Spinal cord (tissue), 10 donors: ENCODE measurements around the gene MCF2. TPM values are rescaled to one million over a fixed set of nuclear protein-coding genes. Genes with fewer than 3 reads are reported as not detected.

Experiments
- DNase-seq, 6 donors: peaks; one replicate each; pipeline versions ENCODE4 v3.0.0 to v3.0.0-alpha.2; 2013 to 2015; ENCODE audit warnings: low spot score in 6 of 6, low read depth in 4 of 6
- H3K27ac ChIP-seq: one replicate; pipeline ENCODE4 v1.5.1; 2013; ENCODE audit warnings: low read depth, low read length, control low read depth
- H3K27me3 ChIP-seq: one replicate; pipeline ENCODE4 v1.6.1; 2013; ENCODE audit warnings: low read length; ENCODE audit not compliant: control insufficient read depth, insufficient read depth
- H3K36me3 ChIP-seq: one replicate; pipeline ENCODE4 v1.6.1; 2013; ENCODE audit warnings: low read length; ENCODE audit not compliant: control insufficient read depth, insufficient read depth
- H3K4me1 ChIP-seq: one replicate; pipeline ENCODE4 v1.6.1; 2013; ENCODE audit warnings: low read length; ENCODE audit not compliant: control insufficient read depth, insufficient read depth
- H3K4me3 ChIP-seq: one replicate; pipeline ENCODE4 v1.5.1; 2013; ENCODE audit warnings: low read depth, low read length, control low read depth
- H3K9me3 ChIP-seq: one replicate; pipeline ENCODE4 v1.6.1; 2013; ENCODE audit warnings: low read length; ENCODE audit not compliant: control insufficient read depth, insufficient read depth
- WGBS: methylation state at CpG from one replicate; pipeline ENCODE4 v1.1.5; 2013; ENCODE audit warnings: missing lambda C conversion rate; ENCODE audit not compliant: insufficient coverage; 5-methylcytosine and 5-hydroxymethylcytosine counted together
- polyA plus RNA-seq, 2 donors: library from polyadenylated mRNA; unstranded; fragments of 120-200 nt; gene quantifications; one replicate each; pipeline ENCODE4 v1.2.1, GENCODE V29; 2013; ENCODE audit not compliant: insufficient read length in 2 of 2
- total RNA-seq, 2 donors: library from RNA; depleted of rRNA in 1 of 2; stranded (reverse); fragments of 120-200 nt in 1 of 2; fragments of >200 nt in 1 of 2; gene quantifications; one replicate each; pipeline versions ENCODE4 v1.2.3 to v1.2.4, GENCODE V29; 2013 to 2014
- donor health status: healthy.

The MCF2 gene
- total and polyA plus RNA-seq, 4 donors: 5.3 to 26.2 (median 13.3) TPM

DNA sequence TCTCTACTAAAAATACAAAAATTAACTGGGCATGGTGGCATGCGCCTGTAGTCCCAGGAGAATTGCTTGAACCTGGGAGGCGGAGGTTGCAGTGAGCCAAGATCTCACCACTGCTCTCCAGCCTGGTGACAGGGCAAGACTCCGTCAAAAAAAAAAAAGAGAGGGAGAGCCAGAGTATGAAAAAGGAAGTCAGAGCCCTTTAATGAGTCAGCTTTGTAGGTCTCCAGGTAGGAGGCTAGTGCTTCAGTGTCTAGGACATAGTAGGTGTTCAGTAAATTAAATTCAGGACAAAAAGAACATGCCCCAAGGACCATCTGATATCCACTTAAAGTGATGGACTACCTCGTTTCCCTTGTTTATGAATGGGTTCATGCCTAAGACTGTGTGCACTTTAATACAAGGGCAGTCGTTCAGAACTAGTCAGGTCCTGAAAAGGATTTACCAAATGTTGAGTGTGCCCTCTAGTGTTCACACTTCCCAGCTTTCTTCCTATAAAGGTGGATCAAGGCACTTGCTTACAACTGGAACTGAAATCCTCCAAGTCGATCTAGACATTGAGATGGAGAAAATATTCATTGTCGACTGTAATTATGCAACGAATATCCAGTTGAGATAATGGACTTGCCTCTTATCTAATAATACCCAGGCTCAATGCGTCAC lies 148.5 kb downstream of the MCF2 start:
- peak; percentile 17 to 91 (median 42) for DNase-seq
- no peaks in the 10 kb centered on the region for H3K9me3 ChIP-seq
- H3K4me3 ChIP-seq: no peak overlapping the region
- H3K4me1 ChIP-seq: no peaks in the 10 kb centered on the region
- peaks cover 8% of the 10 kb centered on the region for H3K27me3 ChIP-seq
- H3K27ac ChIP-seq: no peak overlapping the region
- 42% methylated on average over 6 of the region's 9 CpGs for WGBS
- H3K36me3 ChIP-seq: no peaks in the 10 kb centered on the region

- no peak for DNase-seq
- Histone ChIP-seq H3K4me3 (no peak overlapping the region), H3K4me1 (no peaks in the 10 kb centered on the region), H3K27me3 (peaks cover 8% of the 10 kb centered on the region), H3K27ac (no peak overlapping the region), H3K9me3 (no peaks in the 10 kb centered on the region), H3K36me3 (no peaks in the 10 kb centered on the region)
- WGBS: 62% methylated on average over 24 of the region's 26 CpGs
Observed at GRCh38 chrX:139554991-139555675, 152.8 kb downstream of the MCF2 start.

DNA sequence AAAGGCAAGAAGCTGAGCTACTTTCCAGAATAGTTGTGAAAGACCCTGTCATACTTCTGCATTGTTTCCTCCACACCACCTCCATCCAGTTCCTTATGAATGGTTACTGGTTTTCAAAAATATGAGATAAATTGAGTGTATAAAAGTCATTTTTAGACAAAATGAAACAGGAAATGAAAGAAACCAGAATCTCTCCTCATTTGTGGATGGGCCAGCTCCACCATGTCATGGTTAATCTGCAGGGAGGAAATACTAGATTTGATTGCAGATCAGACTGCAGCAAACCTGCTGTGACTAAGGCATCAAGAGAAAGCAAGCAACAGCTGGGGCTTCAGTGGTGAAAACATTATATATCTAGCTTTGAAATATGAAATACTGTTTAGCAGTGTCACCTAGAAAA lies 153.6 kb downstream of the MCF2 start:
- H3K4me1 ChIP-seq: no peaks in the 10 kb centered on the region
- no peaks in the 10 kb centered on the region for H3K9me3 ChIP-seq
- H3K36me3 ChIP-seq: no peaks in the 10 kb centered on the region
- H3K4me3 ChIP-seq: no peak overlapping the region
- no peak overlapping the region for H3K27ac ChIP-seq
- DNase-seq: no peak
- peaks cover 8% of the 10 kb centered on the region for H3K27me3 ChIP-seq

- H3K9me3 ChIP-seq: no peaks in the 10 kb centered on the region
- peaks cover 2% of the 10 kb centered on the region for H3K27me3 ChIP-seq
- no peak overlapping the region for H3K27ac ChIP-seq
- H3K4me3 ChIP-seq: no peak overlapping the region
- WGBS: no CpG with 5 or more reads among the region's 3 CpGs
- no peaks in the 10 kb centered on the region for H3K4me1 ChIP-seq
- DNase-seq: no peak
- H3K36me3 ChIP-seq: no peaks in the 10 kb centered on the region
Observed at GRCh38 chrX:139544591-139544990, 163.4 kb downstream of the MCF2 start.

- Histone ChIP-seq H3K36me3 (no peaks in the 10 kb centered on the region), H3K4me3 (no peak overlapping the region), H3K9me3 (no peaks in the 10 kb centered on the region), H3K4me1 (no peaks in the 10 kb centered on the region), H3K27ac (no peak overlapping the region), H3K27me3 (peaks cover 2% of the 10 kb centered on the region)
- DNase-seq: no peak
- WGBS: 100% methylated on average over 1 of the region's 4 CpGs
Observed at GRCh38 chrX:139543920-139544319, 164.0 kb downstream of the MCF2 start.

- H3K4me3 ChIP-seq: no peak overlapping the region
- H3K27me3 ChIP-seq: peaks cover 2% of the 10 kb centered on the region
- H3K4me1 ChIP-seq: no peaks in the 10 kb centered on the region
Observed at GRCh38 chrX:139542652-139543051, 165.3 kb downstream of the MCF2 start.

GRCh38 chrX:139538907-139539790 lies 168.8 kb downstream of the MCF2 start:
- no peak overlapping the region for H3K27ac ChIP-seq
- peak in 1 of 6 donors; percentile 5 for DNase-seq
- H3K36me3 ChIP-seq: no peaks in the 10 kb centered on the region
- H3K9me3 ChIP-seq: no peaks in the 10 kb centered on the region
- peaks cover 2% of the 10 kb centered on the region for H3K27me3 ChIP-seq
- no peak overlapping the region for H3K4me3 ChIP-seq
- no peaks in the 10 kb centered on the region for H3K4me1 ChIP-seq
- no CpG with 5 or more reads among the region's 3 CpGs for WGBS

More at GRCh38 chrX:139542652-139543051, 165.3 kb downstream of the MCF2 start:
- Histone ChIP-seq H3K27ac (no peak overlapping the region), H3K9me3 (no peaks in the 10 kb centered on the region), H3K36me3 (no peaks in the 10 kb centered on the region)
- 71% methylated on average over 1 of the region's 1 CpG for WGBS
- DNase-seq: no peak

DNA sequence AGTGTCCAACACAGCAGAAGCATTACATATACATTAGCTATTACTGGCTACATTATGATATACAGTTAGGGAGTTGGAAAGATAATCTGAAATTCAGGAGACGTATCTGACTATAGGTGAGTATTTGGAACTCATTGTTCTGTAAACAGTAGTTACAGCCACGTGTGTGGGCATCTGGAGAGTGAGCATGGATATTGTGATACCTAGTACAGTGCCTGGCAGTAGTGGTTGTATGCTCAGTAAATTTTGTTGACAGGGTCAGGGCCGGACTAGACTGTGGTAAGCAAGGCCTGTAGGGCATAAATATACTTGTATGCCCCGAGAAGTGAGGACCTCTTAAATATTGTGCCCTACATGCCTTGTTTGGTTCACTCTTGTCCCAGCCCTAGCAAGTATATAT lies 174.5 kb downstream of the MCF2 start:
- H3K9me3 ChIP-seq: no peaks in the 10 kb centered on the region
- H3K36me3 ChIP-seq: no peaks in the 10 kb centered on the region
- H3K27me3 ChIP-seq: no peaks in the 10 kb centered on the region
- H3K27ac ChIP-seq: no peak overlapping the region
- H3K4me1 ChIP-seq: no peaks in the 10 kb centered on the region
- H3K4me3 ChIP-seq: no peak overlapping the region
- 70% methylated on average over 4 of the region's 4 CpGs for WGBS
- no peak for DNase-seq

DNA sequence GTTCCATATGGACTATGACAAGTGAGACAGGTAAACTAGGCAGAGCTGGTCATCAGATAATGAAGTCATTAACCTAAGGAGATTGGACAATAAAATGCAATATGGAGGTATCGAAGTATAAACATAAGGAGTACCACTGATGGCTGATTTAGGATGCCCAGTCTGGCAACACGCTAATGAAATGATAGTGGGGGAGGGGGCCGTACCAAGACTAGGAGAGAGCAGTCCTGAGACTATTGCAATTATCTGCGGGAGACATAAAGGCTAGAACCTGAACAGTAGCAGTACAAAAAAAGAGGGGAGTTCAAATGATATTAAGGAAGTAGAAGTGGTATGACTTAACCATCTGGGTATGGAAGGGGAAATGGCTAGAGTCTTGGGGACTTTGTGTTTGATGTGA lies 175.1 kb downstream of the MCF2 start:
- Histone ChIP-seq H3K4me1 (no peaks in the 10 kb centered on the region), H3K9me3 (no peaks in the 10 kb centered on the region), H3K27ac (no peak overlapping the region), H3K27me3 (no peaks in the 10 kb centered on the region), H3K4me3 (no peak overlapping the region), H3K36me3 (no peaks in the 10 kb centered on the region)
- no peak for DNase-seq
- 84% methylated on average over 4 of the region's 4 CpGs for WGBS
